Neural progenitor cell (in vitro differentiated cells): Measurements from ENCODE around the gene SMG9.

Source experiments
- EZH2 ChIP-seq: fragments of 200-600 bp; sonication (generic); IDR thresholded peaks from 2 replicates; pipeline ENCODE4 v1.6.1; 2017; ENCODE audit warnings: antibody characterized with exemption, mild to moderate bottlenecking, moderate library complexity
- EZH2phosphoT487 ChIP-seq: fragments of 200-600 bp; sonication (generic); IDR thresholded peaks from 2 replicates; pipeline ENCODE4 v1.6.1; 2017; ENCODE audit warnings: antibody characterized with exemption
- TF ChIP-seq, protein P1 (sequence below): fragments of 200-600 bp; sonication (generic); IDR thresholded peaks from 2 replicates; pipeline ENCODE4 v1.5.1; 2017; ENCODE audit warnings: antibody characterized with exemption, mild to moderate bottlenecking

DNA sequence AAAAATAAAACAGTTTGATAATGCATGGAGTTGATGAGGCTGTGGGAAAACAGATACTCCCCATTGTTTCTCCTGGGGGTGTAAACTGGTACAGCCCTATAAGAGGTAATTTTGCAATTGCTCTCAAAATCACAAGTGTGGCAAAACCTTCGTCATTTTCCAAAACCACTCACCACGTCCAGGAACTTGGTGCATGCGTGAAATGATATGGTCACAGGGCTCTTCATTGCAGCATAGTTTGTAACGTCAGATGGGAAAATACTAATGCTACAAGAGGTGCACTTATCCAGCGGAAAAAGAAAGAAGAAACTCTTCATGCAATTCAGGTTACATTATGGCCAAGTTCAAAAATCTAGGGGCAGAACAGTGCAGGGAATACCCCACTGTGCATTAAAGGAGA lies 72.9 kb downstream of the SMG9 start:
- TF ChIP-seq, protein P1, sequence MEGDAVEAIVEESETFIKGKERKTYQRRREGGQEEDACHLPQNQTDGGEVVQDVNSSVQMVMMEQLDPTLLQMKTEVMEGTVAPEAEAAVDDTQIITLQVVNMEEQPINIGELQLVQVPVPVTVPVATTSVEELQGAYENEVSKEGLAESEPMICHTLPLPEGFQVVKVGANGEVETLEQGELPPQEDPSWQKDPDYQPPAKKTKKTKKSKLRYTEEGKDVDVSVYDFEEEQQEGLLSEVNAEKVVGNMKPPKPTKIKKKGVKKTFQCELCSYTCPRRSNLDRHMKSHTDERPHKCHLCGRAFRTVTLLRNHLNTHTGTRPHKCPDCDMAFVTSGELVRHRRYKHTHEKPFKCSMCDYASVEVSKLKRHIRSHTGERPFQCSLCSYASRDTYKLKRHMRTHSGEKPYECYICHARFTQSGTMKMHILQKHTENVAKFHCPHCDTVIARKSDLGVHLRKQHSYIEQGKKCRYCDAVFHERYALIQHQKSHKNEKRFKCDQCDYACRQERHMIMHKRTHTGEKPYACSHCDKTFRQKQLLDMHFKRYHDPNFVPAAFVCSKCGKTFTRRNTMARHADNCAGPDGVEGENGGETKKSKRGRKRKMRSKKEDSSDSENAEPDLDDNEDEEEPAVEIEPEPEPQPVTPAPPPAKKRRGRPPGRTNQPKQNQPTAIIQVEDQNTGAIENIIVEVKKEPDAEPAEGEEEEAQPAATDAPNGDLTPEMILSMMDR: no peak
- TF ChIP-seq EZH2: no peak
- no peak for TF ChIP-seq EZH2phosphoT487
